Pons (tissue), 1 donor: ENCODE data around the gene HS3ST5.
"Not testable (repeated sequence)": the region's sequence is repeated elsewhere in the genome, so short reads cannot be mapped to it uniquely, and the experiment has no call there.

Experiments
- DNase-seq: peaks from one replicate; pipeline ENCODE4 v3.0.0-alpha.2; 2016; ENCODE audit warnings: low spot score

HS3ST5 gene

DNA sequence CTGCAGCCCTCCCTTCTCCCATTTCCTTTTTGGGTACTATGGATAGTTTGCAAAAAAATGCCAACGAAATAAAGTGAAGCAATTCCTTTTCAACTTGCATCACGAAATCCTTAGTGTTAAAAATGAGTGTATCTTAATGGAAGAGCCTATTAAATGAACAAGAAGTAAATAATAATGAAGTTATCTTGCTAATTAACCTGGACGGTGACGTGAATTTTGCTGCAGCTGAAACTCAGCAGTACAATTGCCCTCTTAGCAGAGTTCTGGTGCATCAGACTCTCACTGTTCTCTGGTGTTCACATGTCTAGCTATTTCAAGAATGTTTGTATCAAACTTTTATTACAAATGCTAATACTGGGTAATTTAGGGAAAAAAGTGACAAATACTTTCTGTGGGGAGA is 252.2 kb downstream of the HS3ST5 start:
- DNase-seq = peak; percentile 86

DNA sequence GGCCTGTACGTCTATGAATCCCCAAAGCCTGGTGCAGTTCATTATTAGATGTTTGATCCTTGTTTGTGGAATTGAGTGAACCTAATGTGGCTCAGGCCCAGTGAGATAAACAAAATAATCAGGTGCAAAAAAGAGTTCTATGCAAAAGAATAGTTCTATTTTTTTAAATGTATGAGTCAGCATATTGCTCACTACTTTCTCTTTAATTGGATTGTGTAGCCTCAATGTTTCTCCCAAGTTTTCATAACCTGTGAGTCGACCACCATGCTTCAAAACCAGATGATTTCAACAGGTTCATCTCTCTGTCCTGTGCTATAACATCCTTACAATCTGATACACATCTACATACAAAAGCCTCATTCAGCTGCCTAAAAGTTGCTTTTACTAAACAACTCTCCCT is 255.3 kb downstream of the HS3ST5 start:
- DNase-seq = peak; percentile 37

DNA sequence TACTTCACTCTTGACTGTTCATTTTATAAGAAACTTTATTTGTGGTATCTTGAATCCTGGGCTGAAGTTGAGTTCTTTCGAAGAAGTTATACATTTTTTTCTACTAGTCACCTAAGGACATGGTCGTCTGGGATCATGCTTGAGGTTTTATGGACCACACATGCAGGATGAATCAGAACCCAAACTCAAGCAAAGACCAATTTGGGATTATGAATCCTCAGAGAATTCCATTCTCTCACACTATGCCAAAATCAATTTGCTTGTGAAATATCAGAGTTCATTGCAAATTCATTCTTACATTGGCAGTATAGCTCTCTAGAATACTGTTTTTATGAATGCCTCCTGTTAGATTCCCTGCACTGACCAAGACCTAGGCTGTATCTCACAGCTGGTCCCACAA is 257.6 kb downstream of the HS3ST5 start:
- DNase-seq = no peak

DNA sequence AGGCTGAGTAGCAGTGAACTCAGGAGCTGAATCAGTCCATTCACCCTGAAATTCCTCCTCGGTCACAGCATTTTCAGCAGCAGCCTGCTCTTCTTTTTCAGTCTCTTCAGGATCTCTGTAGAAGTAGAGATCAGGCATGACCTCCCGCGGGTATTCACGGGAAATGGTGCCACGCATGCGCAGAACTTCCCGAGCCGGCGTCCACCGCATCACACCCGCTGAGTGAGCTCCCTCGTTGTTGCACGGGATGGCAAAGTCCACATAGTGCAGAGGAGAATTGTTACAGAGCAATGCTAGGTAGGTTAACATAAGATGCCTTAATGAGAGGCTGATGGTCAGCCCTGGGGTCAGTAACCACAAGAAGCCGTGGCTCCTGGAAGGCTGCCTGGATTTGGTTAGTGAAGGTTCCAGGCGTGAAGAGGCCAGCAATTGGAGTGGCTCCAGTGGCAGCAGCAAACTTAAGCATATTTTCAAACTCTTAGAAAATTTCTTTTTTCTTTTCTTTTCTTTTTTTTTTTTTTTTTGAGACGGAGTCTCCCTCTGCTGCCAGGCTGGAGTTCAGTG is 258.4 kb downstream of the HS3ST5 start:
- no peak for DNase-seq

DNA sequence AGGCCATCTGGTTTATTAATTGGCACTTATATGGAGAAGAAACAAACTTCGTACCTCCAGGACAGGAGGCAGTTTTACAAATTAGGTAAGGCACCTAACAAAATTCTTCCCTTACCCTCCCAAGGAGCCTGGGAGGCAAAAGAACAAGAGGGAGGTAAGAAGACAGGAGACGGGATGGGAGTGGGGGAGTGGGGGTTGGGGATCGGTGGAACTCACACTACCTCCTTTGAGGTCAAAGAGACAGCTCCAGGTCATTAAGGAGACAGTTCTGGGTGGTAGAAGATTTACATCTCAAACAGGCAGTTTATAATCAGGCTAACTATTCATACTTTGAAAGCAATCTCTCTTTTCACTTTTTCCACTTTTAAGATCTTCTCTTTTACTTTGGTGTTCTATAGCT is 259.6 kb downstream of the HS3ST5 start:
- no peak for DNase-seq

DNA sequence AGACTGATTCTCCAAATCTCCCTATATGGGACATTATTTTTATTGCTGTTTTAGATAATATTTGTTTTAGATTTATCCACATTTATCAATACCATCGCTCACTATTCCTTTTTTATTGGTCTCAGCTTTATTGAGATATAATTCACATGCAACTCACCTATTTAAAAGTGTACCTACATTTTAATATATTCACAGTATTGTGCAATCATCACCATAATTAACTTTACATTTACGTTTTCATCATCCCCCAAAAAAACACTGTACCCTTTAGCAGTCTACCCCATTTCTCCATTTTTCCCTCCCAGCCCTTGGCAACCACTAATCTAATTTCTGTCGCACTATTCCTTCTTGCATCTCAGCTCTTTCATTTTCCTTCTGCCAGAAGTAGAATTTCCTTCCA is 261.1 kb downstream of the HS3ST5 start:
- no peak for DNase-seq

DNA sequence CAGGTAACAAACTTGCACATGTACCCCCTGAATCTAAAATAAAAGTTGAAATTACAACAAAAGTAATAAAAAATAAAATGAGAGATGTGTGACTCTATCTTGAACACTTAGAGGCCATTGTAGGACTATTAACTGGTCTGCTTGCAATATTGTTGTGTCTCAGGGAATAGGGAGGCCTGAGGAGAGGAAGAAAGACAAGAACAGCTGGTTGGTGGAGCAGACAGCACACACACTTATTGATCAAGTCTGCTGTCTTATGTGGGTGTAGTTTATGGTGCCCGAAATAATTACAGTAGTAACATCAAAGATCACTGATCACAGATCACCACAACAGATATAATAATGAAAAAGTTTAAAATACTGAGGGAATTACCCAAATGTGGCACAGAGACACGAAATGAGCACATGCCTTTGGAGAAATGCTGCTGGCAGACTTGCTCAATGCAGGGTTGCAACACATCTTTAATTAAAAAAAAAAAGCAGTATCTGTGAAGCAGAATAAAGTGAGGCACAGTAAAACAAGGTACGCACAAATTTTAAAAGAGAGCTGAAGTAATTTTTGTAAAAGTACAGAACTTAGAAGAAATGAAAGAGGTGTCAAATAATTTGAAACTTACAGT is 261.8 kb downstream of the HS3ST5 start:
- no peak for DNase-seq

DNA sequence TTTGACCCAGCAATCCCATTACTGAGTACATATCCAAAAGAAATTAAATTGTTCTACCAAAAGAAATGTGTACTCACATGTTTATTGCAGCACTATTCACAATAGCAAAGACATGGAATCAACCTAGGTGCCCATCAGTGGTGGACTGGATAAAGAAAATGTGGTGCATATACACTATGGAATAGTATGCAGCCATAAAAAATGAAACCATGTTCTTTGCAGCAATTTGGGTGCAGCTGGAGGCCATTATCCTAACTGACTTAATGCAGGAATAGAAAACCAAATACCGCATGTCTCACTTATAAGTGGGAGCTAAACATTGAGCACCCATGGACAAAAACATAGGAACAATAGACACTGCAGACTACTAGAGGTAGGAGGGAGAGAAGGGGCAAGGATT is 262.4 kb downstream of the HS3ST5 start:
- DNase-seq = not testable (repeated sequence)

DNA sequence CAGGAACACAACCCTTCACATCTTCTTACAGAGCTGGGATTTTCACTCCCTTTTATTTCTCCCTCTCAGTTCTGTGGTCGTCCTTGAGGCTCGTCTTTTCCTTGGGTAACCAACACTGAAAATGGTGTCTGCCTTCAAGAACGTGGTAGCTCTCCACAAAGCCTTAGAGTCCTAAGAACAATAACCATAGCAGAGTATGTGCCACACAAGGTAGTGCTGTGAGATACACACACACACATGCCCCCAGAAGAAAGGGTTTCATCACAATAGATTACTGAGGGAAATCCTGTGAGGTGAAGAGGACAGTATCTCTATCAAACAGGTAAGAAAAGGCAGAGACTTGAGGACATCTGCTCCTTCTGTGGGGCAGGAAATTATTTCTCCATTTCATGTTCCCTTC is 267.0 kb downstream of the HS3ST5 start:
- DNase-seq = no peak

DNA sequence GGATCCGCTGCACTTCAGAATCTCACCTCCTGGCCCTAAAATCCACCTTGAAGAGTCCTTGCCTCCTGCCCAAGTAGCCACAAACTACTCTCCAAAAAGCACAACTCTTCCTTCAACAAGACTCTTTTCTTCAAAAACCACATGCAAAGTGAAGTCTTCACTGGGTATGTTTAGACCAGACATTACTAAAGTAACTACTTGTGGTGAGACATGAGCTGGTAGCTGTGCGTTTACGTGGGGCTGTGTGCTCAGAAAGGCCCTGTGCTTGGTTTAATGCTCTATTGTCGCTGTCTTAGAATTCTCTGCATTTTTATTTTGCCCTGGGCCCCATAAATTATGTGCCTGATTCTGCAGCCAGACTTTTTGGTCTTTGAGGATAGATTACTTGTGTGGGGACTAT is 267.5 kb downstream of the HS3ST5 start:
- DNase-seq = no peak

DNA sequence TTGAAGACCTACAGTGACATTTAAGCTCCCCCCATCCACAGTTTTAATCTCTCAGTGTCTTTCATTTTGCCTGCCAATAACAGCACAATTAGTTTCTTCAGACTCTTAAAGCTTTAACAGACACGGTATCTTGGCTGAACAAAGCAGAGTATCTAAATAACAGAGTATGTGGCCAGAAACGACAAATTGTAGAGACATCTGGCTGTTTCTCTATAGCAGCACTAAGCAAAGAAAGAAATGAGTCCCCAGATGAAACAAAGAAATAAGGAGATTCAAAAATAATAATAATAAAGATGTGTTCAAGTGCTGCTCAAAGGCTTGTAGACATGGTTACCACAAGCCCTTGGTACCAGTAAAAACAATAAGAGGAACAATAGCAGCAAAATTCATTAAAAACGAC is 274.1 kb downstream of the HS3ST5 start:
- peak; percentile 58 for DNase-seq

DNA sequence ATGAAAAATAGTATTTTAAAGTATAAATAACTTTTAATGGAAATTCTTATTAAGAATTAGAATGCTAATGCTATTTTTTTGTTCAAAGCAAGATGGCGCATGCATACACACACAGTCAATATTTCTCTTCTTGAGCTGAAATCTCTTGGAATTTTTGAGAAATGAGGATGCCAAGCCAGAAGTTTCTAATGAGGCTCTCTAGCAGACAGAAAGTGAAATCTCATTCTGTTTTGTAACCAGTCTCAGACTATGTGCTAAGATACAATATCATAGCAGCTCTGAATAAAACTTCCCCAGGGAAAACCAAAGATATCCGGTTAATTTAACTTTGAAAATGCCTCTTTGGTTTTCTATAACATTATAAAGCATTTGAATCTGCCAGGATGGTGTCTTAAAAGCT is 274.7 kb downstream of the HS3ST5 start:
- DNase-seq = no peak

DNA sequence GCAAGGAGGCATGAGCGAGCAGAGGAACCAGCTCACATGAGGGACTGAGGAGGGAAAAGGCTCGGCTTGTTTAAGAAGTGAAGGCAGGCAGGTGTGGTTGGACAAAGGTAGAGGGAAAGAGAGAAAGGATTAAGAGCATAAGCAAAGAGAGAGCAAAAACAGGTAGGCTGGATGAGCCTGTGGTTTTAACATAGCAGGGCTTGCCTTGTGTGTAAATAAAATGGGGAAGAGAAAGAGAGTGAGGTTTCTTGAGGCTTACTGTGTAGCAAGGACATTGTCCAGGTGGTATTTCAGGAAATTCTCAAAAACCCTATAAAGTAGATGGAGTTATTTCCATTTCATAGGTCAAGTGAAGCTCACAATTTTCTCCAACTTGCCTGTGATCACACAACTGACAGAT is 278.0 kb downstream of the HS3ST5 start:
- no peak for DNase-seq

DNA sequence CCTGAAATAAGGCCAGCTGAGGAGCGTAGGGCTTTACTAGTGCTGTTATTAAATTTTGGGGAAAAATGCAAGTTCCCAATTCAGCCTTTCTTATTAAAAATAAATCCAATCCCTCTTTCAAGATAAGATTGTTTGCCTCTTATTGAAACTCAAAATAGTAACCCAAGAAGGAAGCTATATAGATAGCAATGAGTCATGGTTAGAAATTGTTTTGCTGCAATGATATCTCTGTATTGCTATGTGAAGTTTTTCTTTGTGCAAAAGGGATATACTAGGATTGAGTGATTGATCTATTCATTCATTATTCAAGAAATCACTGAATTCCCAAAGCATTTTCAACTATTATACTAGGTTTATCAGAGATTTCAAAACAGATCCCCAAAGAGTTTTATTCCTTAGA is 278.9 kb downstream of the HS3ST5 start:
- no peak for DNase-seq

DNA sequence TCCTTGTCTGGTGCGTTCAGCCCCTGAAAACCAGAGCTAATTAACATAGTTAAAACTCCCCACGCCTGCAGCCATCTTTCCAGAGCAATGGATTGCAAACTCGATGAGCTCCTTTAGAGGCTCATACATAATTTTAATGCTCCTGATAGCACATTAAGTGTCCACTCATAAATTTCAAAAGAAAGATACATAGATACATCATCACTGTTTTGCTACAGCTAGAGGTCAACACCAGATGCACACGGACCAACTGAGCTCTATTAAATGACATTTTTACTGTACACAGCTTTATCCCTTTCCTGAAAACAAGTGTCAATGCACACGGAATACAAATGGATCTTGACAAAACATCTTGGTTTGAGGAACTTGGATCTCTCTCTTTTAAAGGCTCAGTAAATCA is 280.6 kb downstream of the HS3ST5 start:
- no peak for DNase-seq

DNA sequence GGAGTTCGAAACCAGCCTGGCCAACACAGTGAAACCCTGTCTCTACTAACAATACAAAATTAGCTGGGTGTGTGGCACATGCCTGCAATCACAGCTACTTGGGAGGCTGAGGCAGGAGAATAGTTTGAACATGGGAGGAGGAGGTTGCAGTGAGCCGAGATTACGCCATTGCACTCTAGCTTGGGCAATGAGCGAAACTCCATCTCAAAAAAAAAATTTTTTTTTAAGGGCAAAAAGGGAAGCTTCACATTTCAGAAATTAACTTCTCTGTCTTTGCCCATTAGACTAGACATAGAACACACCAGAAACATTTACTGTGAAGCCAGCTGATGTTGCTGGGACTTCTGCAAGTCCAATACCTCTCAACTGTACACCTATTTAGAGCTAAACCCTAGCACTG is 281.1 kb downstream of the HS3ST5 start:
- no peak for DNase-seq

DNA sequence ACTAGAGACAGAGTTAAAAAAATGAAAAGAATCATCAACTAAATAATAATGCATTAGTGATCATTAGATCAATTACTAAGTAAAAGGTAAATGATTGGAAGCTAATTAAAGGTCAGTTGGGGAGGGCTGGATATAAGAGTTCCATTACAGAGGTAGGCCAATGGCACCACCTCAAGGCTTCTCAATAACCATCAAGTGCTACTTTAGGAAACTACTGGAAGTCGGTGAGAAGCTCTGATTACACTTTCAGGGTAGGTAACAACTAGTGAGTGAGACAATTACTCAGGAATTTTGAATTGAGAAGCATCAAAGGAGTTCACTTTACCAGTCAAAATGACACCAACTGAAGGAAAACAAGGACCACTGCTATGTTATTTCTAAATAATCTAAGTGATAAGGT is 281.7 kb downstream of the HS3ST5 start:
- no peak for DNase-seq

DNA sequence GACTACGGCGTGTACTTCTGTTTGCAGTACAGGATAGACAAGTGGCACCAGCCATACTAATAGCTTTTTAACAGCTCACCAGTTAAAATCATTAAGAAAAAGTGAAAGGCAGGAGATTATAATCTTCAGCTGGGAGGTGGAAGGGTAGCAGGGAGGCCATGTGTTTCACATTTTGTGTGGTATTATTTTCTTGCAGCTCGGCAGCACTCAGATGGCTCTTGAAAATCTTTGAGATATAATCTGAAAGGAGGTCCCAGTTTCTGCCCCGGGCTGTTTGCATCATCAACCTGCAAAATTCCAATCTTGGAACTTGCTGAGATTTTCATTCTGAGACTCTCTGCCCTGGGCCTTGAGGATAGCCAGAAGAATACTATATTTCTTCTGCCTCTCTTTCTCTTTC is 284.4 kb downstream of the HS3ST5 start:
- no peak for DNase-seq

DNA sequence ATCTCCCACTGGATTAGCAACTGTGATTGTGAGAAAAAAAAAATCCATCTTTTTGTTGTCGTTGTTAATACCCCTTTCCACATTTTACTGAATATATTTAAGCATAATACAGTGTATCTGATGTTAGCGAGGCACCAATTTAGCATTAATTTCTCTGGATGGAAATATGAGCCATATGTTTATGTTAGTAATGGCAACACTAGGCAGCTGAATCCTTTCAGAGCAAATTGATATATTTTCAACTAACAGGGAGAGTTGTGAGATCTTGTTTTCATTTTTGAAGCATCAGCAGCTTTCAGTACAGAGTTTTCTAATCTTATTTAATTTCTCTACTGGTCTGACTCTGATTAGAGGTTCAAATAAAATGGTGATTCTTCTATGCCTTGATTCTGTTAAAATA is 287.1 kb downstream of the HS3ST5 start:
- no peak for DNase-seq

DNA sequence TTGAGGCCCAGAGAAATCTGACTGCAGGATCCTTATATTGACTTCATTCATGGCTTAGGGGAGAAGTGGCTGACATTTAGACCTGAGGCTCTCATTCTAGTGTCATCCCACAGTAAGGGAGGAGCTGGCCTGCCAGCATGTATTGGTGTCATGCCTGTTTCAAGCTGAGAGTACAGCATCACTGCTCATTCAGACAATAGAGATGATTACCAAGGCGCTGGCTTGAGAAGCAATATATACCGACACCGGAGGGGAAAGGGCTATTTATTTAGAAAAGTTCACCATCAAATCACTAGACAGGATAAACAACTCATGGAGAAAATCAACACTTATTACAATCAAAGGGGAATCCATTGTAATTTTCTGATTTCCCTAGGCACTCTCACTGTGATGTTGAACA is 287.5 kb downstream of the HS3ST5 start:
- peak; percentile 79 for DNase-seq

DNA sequence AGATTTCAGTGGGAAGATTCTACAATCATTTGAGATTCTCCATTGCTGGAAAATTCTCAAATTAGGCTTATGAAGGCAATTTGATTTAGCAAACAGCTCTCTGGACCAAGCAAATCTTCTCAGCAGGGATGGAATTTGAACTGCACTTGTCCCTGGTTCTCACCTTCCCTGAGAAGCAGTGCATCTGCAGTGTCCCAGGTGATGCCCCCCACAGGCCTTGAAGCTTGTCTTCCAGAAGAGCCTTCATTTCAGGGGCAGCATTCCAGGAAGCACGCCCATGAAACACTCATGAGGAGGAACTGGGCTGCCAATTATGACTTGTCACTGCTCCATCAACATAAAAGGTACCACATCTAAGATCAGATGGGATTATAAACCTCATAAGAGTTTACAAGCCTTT is 289.0 kb downstream of the HS3ST5 start:
- DNase-seq = no peak

DNA sequence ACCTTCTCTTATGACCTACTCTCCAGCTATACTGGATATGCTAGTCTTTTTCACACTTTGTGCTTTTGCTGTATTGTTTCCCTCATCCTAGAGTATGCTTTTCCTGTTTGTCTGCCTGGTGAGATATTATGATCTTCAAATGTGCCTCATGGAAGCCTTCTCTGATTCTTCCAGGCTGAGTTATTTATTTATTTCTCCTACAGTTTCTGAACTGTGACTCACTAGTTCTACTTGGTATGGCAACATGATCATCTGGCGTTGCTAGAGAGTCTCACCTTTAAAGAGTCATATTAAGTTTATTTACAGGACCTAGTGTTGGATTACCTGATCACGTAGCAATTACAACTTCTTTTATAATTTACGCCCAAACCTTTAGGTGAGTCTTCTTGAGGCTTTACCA is 290.7 kb downstream of the HS3ST5 start:
- no peak for DNase-seq

DNA sequence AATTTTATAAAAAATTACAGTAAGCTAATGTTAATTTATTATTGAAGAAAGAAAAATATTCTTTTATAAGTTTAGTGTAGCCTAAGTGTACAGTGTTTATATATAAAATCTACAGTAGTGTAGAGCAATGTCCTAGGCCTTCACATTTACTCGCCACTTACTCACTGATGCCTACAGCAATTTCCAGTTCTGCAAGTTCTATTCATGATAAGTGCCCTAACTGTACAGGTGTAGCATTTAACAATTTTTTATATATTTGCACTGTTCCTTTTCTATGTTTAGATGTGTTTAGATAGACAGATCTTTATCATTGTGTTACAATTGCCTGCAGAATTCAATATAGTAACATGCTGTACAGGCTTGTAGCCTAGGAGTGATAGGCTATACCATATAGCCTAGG is 291.8 kb downstream of the HS3ST5 start:
- DNase-seq = no peak

DNA sequence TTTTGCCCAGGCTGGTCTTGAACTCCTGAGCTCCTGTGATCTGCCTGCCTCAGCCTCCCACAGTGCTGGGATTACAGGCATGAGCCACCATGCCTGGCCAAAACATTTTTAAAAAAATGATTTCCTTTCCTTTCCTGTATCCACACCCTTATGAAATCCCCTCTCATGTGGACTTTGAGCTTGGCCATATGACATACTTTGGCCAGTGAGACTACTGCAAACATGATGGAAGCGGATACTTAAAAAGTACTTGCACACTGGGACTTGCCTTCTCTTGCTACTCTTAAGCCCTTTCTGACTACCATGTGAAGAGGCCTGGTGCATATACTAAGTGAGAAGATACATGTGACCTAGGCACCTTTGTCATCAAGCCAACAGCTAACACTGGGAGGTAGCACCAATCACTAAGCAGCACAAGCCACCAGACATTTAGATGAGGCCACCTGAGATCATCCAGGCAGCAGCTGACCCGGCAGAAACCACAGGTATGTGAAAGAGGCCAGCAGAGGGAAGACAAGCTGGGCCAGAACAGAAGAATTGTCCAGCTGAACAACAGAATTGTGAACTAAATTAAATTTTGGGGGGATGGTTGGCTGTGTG is 293.4 kb downstream of the HS3ST5 start:
- no peak for DNase-seq
